PC-9 (cell line): ENCODE measurements around the gene PDK4. TPM values are rescaled to one million over a fixed set of nuclear protein-coding genes. Genes with fewer than 3 reads are reported as not detected.
"Not testable (repeated sequence)": the region's sequence is repeated elsewhere in the genome, so short reads cannot be mapped to it uniquely, and the experiment has no call there.

Source experiments
- BruUV-seq: library from RNA; stranded (reverse); fragments of 400-500 nt; replicated peaks from 2 replicates; lab custom pipeline; 2021; lab: Mats Ljungman, UMichigan
- CTCF ChIA-PET: fragments of 300-600 bp; sonication (Branson Sonifier 250); formaldehyde crosslinking; loops from one replicate; lab custom pipeline; 2022; ENCODE audit warnings: antibody characterized with exemption; lab: Charles Lee
- POLR2A ChIA-PET: fragments of 300-600 bp; sonication (Branson Sonifier 250); formaldehyde crosslinking; loops from one replicate; lab custom pipeline; 2022; ENCODE audit warnings: antibody characterized with exemption; ENCODE audit not compliant: unreplicated experiment; lab: Charles Lee
- DNase-seq, 2 experiments: peaks; one replicate each; pipeline versions ENCODE4 v3.0.0 to v3.0.0-alpha.2; 2015 to 2022; ENCODE audit warnings: mixed read lengths in 1 of 2
- H2AFZ ChIP-seq: fragments of 200-600 bp; sonication (generic); 2 replicates; pipeline ENCODE4 v1.8.1; 2017; ENCODE audit warnings: antibody characterized with exemption
- H3F3A ChIP-seq: fragments of 200-600 bp; sonication (generic); 2 replicates; pipeline ENCODE4 v1.8.1; 2017; ENCODE audit warnings: antibody characterized with exemption, mild to moderate bottlenecking, low read depth; ENCODE audit not compliant: insufficient read depth
- H3K27ac ChIP-seq: fragments of 200-600 bp; sonication (generic); 2 replicates; pipeline ENCODE4 v1.6.1; 2016; ENCODE audit warnings: mixed run types
- H3K27me3 ChIP-seq: fragments of 200-600 bp; sonication (generic); 2 replicates; pipeline ENCODE4 v1.6.1; 2016; ENCODE audit warnings: low read depth, mixed run types; ENCODE audit not compliant: insufficient read depth
- H3K36me3 ChIP-seq: fragments of 200-600 bp; sonication (generic); 2 replicates; pipeline ENCODE4 v1.6.1; 2016; ENCODE audit warnings: low read depth, mixed run types
- H3K4me1 ChIP-seq: fragments of 200-600 bp; sonication (generic); replicated peaks from 2 replicates; pipeline ENCODE4 v1.6.1; 2016; ENCODE audit warnings: mixed run types; ENCODE audit not compliant: insufficient read depth
- H3K4me2 ChIP-seq: fragments of 200-600 bp; sonication (generic); 2 replicates; pipeline ENCODE4 v1.6.1; 2017; ENCODE audit warnings: mixed run types
- H3K4me3 ChIP-seq: fragments of 200-600 bp; sonication (generic); 2 replicates; pipeline ENCODE4 v1.6.1; 2016; ENCODE audit warnings: mixed run types
- H3K79me2 ChIP-seq: fragments of 200-600 bp; sonication (generic); 2 replicates; pipeline ENCODE4 v1.6.1; 2017; ENCODE audit warnings: low read depth, mixed run types
- H3K9me2 ChIP-seq: fragments of 200-600 bp; sonication (generic); 2 replicates; pipeline ENCODE4 v1.8.1; 2017; ENCODE audit warnings: mild to moderate bottlenecking; ENCODE audit not compliant: insufficient read depth
- H3K9me3 ChIP-seq: fragments of 200-600 bp; sonication (generic); 2 replicates; pipeline ENCODE4 v1.8.1; 2016; ENCODE audit warnings: low read depth; ENCODE audit not compliant: insufficient read depth
- H4K20me1 ChIP-seq: fragments of 200-600 bp; sonication (generic); 2 replicates; pipeline ENCODE4 v1.8.1; 2017; ENCODE audit not compliant: insufficient read depth
- EZH2 ChIP-seq: fragments of 200-600 bp; sonication (generic); IDR thresholded peaks from 2 replicates; pipeline ENCODE4 v1.8.0; 2017; ENCODE audit warnings: antibody characterized with exemption, low read depth
- intact Hi-C: fragments of 100-400 bp; cut with micrococcal nuclease; formaldehyde crosslinking; loops from one replicate; pipeline ENCODE4 v1.10.0; 2022; ENCODE audit not compliant: unreplicated experiment
- total RNA-seq: library from RNA; stranded (reverse); gene quantifications from 2 replicates; pipeline ENCODE4 v1.2.3, GENCODE V29; 2021
- TF ChIP-seq, protein P1 (sequence below): fragments of 200-600 bp; sonication (generic); conservative IDR thresholded peaks from 2 replicates; pipeline ENCODE4 v1.6.1; 2017; ENCODE audit warnings: mixed run types, antibody characterized with exemption, mild to moderate bottlenecking, moderate library complexity

PDK4 gene
- total RNA-seq, 1 experiment from 2014 or later: 4.8 TPM

GRCh38 chr7:95558864-95559263, 37.5 kb downstream of the PDK4 start:
- ChIA-PET POLR2A (interaction anchor here (0.6 kb wide), 1 partner anchor 47 kb away, joined by 3 read pairs; no protein-coding TSS in a partner anchor), CTCF (no interaction called here)
- no peaks in the 10 kb centered on the region for H3K9me2 ChIP-seq
- intact Hi-C loops: no loop called here
- no peaks in the 10 kb centered on the region for H4K20me1 ChIP-seq
- no peaks in the 10 kb centered on the region for H3K36me3 ChIP-seq
- BruUV-seq: no TSS peak
- H3K79me2 ChIP-seq: no peaks in the 10 kb centered on the region
- no peak for DNase-seq
- H2AFZ ChIP-seq: no peak overlapping the region
- no peaks in the 10 kb centered on the region for H3F3A ChIP-seq
- H3K4me3 ChIP-seq: no peak overlapping the region
- no peaks in the 10 kb centered on the region for H3K9me3 ChIP-seq
- H3K4me2 ChIP-seq: no peak overlapping the region
- no peak for TF ChIP-seq EZH2
- TF ChIP-seq, protein P1, sequence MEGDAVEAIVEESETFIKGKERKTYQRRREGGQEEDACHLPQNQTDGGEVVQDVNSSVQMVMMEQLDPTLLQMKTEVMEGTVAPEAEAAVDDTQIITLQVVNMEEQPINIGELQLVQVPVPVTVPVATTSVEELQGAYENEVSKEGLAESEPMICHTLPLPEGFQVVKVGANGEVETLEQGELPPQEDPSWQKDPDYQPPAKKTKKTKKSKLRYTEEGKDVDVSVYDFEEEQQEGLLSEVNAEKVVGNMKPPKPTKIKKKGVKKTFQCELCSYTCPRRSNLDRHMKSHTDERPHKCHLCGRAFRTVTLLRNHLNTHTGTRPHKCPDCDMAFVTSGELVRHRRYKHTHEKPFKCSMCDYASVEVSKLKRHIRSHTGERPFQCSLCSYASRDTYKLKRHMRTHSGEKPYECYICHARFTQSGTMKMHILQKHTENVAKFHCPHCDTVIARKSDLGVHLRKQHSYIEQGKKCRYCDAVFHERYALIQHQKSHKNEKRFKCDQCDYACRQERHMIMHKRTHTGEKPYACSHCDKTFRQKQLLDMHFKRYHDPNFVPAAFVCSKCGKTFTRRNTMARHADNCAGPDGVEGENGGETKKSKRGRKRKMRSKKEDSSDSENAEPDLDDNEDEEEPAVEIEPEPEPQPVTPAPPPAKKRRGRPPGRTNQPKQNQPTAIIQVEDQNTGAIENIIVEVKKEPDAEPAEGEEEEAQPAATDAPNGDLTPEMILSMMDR: no peak
- no peaks in the 10 kb centered on the region for H3K4me1 ChIP-seq
- H3K27me3 ChIP-seq: no peaks in the 10 kb centered on the region
- H3K27ac ChIP-seq: no peak overlapping the region

DNA sequence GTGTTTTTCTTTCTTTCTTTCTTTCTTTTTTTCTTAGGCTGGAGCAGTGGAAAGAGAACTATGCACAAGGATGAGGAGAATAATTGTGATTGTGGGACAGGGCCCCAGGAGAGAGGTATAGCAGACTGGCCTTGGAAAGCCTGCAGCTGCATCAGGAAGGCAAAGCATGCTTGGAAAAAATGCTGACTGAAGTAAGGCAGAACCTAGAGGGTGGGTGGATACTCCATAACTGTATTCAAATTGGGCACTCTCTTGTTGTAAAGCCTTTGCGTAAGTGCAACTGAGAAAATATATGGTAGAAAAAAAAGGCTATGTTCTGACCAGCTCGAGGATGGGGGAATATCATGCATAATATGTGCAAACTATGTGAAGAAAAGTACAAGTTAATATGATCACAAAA, 39.5 kb downstream of the PDK4 start:
- TF ChIP-seq, protein P1: no peak
- TF ChIP-seq EZH2: no peak
- Histone ChIP-seq H3K9me3 (no peaks in the 10 kb centered on the region), H3K27me3 (no peaks in the 10 kb centered on the region), H3K27ac (no peak overlapping the region), H2AFZ (no peak overlapping the region), H3K79me2 (no peaks in the 10 kb centered on the region), H3K4me3 (no peak overlapping the region), H3K9me2 (no peaks in the 10 kb centered on the region), H3K4me2 (no peak overlapping the region), H3K36me3 (no peaks in the 10 kb centered on the region), H3F3A (no peaks in the 10 kb centered on the region), H4K20me1 (no peaks in the 10 kb centered on the region), H3K4me1 (no peaks in the 10 kb centered on the region)
- no TSS peak for BruUV-seq
- ChIA-PET CTCF (interaction anchor here (0.7 kb wide), 1 partner anchor 66 kb away, joined by 3 read pairs; no protein-coding TSS in a partner anchor), POLR2A (no interaction called here)
- intact Hi-C loops: no loop called here
- no peak for DNase-seq

- CTCF ChIA-PET: no interaction called here
- H3K9me3 ChIP-seq: no peaks in the 10 kb centered on the region
- no peak for DNase-seq
- peaks cover 19% of the 10 kb centered on the region for H3F3A ChIP-seq
- no peaks in the 10 kb centered on the region for H4K20me1 ChIP-seq
- no peak overlapping the region for H3K4me3 ChIP-seq
- H3K9me2 ChIP-seq: no peaks in the 10 kb centered on the region; the same call in 1 of the 2 replicates
- H2AFZ ChIP-seq: no peak overlapping the region
- intact Hi-C loops: no loop called here
- H3K27me3 ChIP-seq: no peaks in the 10 kb centered on the region
- no TSS peak for BruUV-seq
- H3K27ac ChIP-seq: no peak overlapping the region
- peaks cover 19% of the 10 kb centered on the region for H3K4me1 ChIP-seq
- H3K4me2 ChIP-seq: no peak overlapping the region
- H3K36me3 ChIP-seq: no peaks in the 10 kb centered on the region
- TF ChIP-seq, protein P1: no peak
- TF ChIP-seq EZH2: no peak
- no peaks in the 10 kb centered on the region for H3K79me2 ChIP-seq
- POLR2A ChIA-PET: no interaction called here
Measured at GRCh38 chr7:95553939-95554338, 42.4 kb downstream of the PDK4 start.

DNA sequence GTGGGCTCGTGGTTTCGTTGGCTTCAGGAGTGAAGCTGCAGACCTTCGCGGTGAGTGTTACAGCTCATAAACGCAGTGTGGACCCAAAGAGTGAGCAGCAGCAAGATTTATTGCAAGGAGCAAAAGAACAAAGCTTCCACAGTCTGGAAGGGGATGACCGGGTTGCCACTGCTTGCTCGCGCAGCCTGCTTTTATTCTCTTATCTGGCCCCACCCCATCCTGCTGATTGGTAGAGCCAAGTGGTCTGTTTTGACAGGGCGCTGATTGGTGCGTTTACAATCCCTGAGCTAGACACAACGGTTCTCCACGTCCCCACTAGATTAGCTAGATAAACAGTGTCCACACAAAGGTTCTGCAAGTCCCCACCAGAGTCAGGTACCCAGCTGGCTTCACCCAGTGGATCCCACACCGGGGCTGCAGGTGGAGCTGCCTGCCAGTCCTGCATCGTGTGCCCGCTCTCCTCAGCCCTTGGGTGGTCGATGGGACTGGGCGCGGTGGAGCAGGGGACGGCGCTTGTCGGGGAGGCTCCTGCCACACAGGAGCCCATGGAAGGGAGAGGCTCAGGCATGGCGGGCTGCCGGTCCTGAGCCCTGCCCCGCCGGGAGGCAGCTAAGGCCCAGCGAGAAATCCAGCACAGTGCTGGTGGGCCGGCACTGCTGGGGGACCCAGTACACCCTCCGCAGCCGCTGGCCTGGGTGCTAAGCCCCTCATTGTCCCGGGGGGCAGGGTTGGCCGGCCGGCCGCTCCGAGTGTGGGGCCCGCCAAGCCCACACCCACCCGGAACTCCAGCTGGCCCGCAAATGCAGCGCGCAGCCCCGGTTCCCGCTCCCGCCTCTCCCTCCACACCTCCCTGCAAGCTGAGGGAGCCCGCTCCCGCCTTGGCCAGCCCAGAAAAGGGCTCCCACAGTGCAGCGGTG, 44.0 kb downstream of the PDK4 start:
- CTCF ChIA-PET, BruUV-seq: not testable (repeated sequence)

More for the DNA sequence above, 44.0 kb downstream of the PDK4 start:
- H3K9me3 ChIP-seq, H3K4me2 ChIP-seq, H3K9me2 ChIP-seq, DNase-seq, H4K20me1 ChIP-seq, intact Hi-C loops, POLR2A ChIA-PET, H3K4me3 ChIP-seq, H3K27ac ChIP-seq, H3K27me3 ChIP-seq, H2AFZ ChIP-seq, H3K79me2 ChIP-seq, H3K36me3 ChIP-seq: not testable (repeated sequence)
- H3F3A ChIP-seq: peaks cover 19% of the 10 kb centered on the region
- H3K4me1 ChIP-seq: peaks cover 19% of the 10 kb centered on the region
